ENCODE results near the gene CRYBA1. TPM values are rescaled to one million over a fixed set of nuclear protein-coding genes. Genes with fewer than 3 reads are reported as not detected.

CRYBA1 gene
- total and polyA plus RNA-seq, 2 donors from 2014 or later, result not detected

DNA sequence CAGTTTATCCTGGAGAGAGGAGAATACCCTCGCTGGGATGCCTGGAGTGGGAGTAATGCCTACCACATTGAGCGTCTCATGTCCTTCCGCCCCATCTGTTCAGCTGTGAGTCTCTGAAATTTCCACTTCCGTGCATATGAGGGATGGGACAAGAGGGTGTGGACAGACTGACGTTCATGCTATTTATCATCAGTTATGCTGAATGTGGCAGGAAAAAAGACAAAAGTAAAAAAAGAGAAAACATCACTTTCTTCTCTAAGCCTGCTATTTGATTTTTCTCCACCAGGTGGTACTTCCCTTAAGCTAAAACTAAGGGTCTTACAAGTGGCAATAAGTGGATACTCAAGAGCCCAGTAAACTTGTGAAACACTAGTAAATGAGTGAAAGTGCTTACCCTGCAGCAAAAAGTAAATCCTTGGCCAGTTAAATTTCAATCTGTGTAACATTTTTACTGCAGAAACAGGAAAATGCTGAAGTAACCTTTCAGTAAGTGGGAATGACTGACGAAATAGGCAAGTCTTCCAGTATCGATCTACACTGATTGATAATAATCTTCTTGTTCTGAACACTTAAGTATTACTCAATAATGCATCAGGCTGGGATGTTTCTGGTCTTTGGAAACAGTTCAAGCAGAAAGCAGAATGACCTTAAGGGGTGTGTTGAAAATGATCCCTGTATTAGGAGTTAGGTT, 5.6 kb downstream of the CRYBA1 start:
- no peak for FAIRE-seq
- Histone ChIP-seq H3K4me3 (ENCODE audit: low read length in 3 of 3) (no peak overlapping the region), H3K27ac (ENCODE audit: low read depth in 2 of 2, low read length in 2 of 2) (no peak overlapping the region), H3K27me3 (ENCODE audit: control insufficient read depth, insufficient read depth, low read length) (no peaks in the 10 kb centered on the region), H3K9me3 (ENCODE audit: control insufficient read depth in 2 of 3, insufficient read depth in 1 of 3, low read length in 3 of 3) (no peaks in the 10 kb centered on the region), H3K4me1 (ENCODE audit: control insufficient read depth in 2 of 3, insufficient read depth in 2 of 3, low read depth in 1 of 3, low read length in 3 of 3) (peaks cover 0 to 3% (median 0%) of the 10 kb centered on the region in 3 donors), H3K9ac (ENCODE audit: low read length in 3 of 3) (no peak overlapping the region), H3K36me3 (ENCODE audit: control insufficient read depth in 2 of 3, insufficient read depth in 3 of 3, low read length in 3 of 3) (peaks cover 0 to 3% (median 2%) of the 10 kb centered on the region in 3 donors)
- intact Hi-C loops (cut with DNase I), result no loop called here
- peak in 2 of 5 donors; percentile 16 to 27 for DNase-seq
- TF ChIP-seq, protein P1, sequence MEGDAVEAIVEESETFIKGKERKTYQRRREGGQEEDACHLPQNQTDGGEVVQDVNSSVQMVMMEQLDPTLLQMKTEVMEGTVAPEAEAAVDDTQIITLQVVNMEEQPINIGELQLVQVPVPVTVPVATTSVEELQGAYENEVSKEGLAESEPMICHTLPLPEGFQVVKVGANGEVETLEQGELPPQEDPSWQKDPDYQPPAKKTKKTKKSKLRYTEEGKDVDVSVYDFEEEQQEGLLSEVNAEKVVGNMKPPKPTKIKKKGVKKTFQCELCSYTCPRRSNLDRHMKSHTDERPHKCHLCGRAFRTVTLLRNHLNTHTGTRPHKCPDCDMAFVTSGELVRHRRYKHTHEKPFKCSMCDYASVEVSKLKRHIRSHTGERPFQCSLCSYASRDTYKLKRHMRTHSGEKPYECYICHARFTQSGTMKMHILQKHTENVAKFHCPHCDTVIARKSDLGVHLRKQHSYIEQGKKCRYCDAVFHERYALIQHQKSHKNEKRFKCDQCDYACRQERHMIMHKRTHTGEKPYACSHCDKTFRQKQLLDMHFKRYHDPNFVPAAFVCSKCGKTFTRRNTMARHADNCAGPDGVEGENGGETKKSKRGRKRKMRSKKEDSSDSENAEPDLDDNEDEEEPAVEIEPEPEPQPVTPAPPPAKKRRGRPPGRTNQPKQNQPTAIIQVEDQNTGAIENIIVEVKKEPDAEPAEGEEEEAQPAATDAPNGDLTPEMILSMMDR (IDR thresholded peaks at IDR 0.05; ENCODE audit: borderline replicate concordance, extremely low read depth, insufficient read depth), result no peak

DNA sequence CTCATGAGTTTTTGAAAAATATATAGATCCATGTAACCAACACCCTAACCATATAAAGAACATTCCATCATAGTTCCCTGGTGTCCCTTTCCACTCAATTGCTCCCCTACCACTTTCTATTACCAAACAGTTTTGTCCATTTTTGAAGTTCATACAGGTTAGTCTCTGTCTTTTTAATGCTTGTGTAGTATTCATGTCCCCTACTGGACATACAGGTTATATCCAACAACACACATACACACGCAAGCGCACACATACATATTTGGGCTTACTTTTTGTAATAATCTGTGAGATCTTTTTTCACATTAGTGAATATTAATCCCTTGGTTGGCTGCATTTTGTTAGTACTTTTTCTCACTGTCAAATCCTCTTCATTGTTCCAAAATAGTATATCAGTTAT, 6.4 kb downstream of the CRYBA1 start:
- peaks cover 0 to 3% (median 0%) of the 10 kb centered on the region in 3 donors for H3K4me1 ChIP-seq (ENCODE audit: control insufficient read depth in 2 of 3, insufficient read depth in 2 of 3, low read depth in 1 of 3, low read length in 3 of 3)

GRCh38 chr17:29255926-29256522, 9.4 kb downstream of the CRYBA1 start:
- no peaks in the 10 kb centered on the region for H3K27me3 ChIP-seq (ENCODE audit: control insufficient read depth, insufficient read depth, low read length)
- FAIRE-seq (no peak), DNase-seq (no peak)
- H3K9ac ChIP-seq (ENCODE audit: low read length in 3 of 3), result no peak overlapping the region
- no peaks in the 10 kb centered on the region for H3K9me3 ChIP-seq (ENCODE audit: control insufficient read depth in 2 of 3, insufficient read depth in 1 of 3, low read length in 3 of 3)
- peaks cover 0 to 3% (median 0%) of the 10 kb centered on the region in 3 donors for H3K4me1 ChIP-seq (ENCODE audit: control insufficient read depth in 2 of 3, insufficient read depth in 2 of 3, low read depth in 1 of 3, low read length in 3 of 3)
- H3K4me3 ChIP-seq (ENCODE audit: low read length in 3 of 3), result no peak overlapping the region
- H3K27ac ChIP-seq (ENCODE audit: low read depth in 2 of 2, low read length in 2 of 2), result no peak overlapping the region
- H3K36me3 ChIP-seq (ENCODE audit: control insufficient read depth in 2 of 3, insufficient read depth in 3 of 3, low read length in 3 of 3), result peaks cover 0 to 9% (median 5%) of the 10 kb centered on the region in 3 donors
- intact Hi-C loops (cut with DNase I), result no loop called here
- TF ChIP-seq, protein P1 (IDR thresholded peaks at IDR 0.05; ENCODE audit: borderline replicate concordance, extremely low read depth, insufficient read depth), result no peak

More for the DNA sequence above, 6.4 kb downstream of the CRYBA1 start:
- H3K27ac ChIP-seq (ENCODE audit: low read depth in 2 of 2, low read length in 2 of 2), result no peak overlapping the region
- no peak overlapping the region for H3K4me3 ChIP-seq (ENCODE audit: low read length in 3 of 3)
- H3K27me3 ChIP-seq (ENCODE audit: control insufficient read depth, insufficient read depth, low read length), result no peaks in the 10 kb centered on the region
- intact Hi-C loops (cut with DNase I), result no loop called here
- H3K36me3 ChIP-seq (ENCODE audit: control insufficient read depth in 2 of 3, insufficient read depth in 3 of 3, low read length in 3 of 3), result peaks cover 0 to 3% (median 2%) of the 10 kb centered on the region in 3 donors
- DNase-seq (no peak), FAIRE-seq (no peak)
- TF ChIP-seq, protein P1 (IDR thresholded peaks at IDR 0.05; ENCODE audit: borderline replicate concordance, extremely low read depth, insufficient read depth), result no peak
- no peaks in the 10 kb centered on the region for H3K9me3 ChIP-seq (ENCODE audit: control insufficient read depth in 2 of 3, insufficient read depth in 1 of 3, low read length in 3 of 3)
- no peak overlapping the region for H3K9ac ChIP-seq (ENCODE audit: low read length in 3 of 3)

All from kidney (tissue), 14 donors.